GM21423 (cell line): ENCODE results near the gene HEPACAM.

Experiments used
- ATAC-seq: cut with Tn5 transposase; IDR thresholded peaks from one replicate; pipeline ENCODE4 v1.9.1; 2021; ENCODE audit warnings: mild to moderate bottlenecking, moderate library complexity; ENCODE audit not compliant: unreplicated experiment

The HEPACAM gene

DNA sequence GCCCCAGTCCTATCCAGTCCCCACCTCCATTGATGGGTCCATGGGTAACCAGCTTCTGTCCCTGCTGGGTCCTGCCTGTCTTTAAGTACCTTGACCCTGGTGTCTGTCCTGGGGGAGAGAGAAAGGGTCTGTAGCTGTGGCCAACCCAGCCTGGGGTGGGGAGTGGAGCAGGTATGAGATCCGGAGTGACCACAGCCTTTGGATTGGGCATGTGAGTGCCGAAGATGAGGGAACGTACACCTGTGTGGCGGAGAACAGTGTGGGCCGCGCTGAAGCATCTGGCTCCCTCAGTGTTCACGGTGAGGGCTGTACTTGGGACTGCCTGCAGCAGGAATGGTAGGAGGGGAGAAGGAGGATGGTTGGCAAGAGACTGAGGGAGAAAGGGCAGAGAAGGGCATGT lies 65.4 kb downstream of the HEPACAM start:
- no peak for ATAC-seq

DNA sequence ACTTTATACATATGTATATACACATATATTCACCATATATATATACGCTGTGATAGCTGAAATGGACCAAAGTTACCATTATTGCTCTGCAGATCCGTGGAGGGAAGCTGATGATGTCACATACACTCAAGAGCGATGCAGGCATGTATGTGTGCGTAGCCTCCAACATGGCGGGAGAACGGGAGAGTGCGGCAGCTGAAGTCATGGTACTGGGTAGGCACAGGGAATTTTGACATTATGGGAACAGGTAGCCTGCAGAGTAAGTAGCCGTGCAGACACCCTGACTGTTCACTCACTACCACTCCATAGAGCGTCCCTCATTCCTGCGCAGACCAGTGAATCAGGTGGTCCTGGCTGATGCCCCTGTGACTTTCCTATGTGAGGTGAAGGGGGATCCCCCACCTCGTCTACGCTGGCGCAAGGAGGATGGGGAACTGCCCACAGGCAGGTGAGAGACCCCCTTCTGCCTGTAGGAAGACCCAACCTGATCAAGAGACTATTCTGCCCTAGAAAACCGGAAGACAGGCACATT lies 65.9 kb downstream of the HEPACAM start:
- no peak for ATAC-seq

DNA sequence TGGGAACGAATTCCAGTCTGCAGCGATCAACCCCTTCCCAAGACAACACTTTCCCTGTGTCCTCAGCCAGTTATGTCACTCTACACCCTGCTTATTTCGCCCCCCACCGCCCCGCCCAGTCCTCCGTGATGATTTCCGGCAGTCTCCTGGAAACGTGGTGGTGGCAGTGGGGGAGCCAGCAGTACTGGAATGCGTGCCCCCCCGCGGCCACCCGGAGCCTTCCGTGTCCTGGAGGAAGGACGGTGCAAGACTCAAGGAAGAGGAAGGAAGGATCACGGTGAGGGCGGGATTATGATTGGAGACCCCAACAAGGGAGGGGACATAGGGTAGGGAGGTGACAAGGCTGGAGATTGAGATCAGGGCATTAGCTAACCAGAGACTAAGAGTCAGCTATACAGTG lies 66.5 kb downstream of the HEPACAM start:
- no peak for ATAC-seq
